Lung (tissue), 12 donors: Measurements from ENCODE around the gene IPO7. TPM values are rescaled to one million over a fixed set of nuclear protein-coding genes. Genes with fewer than 3 reads are reported as not detected.
A peak's percentile ranks its signal among the peaks of the same experiment; 100 is the strongest.

Source experiments
- ATAC-seq: fragments of 200-7000 bp; cut with Tn5 transposase; one replicate; pipeline ENCODE4 v1.9.1; 2020; ENCODE audit warnings: moderate number of reproducible peaks; ENCODE audit not compliant: insufficient read depth, low FRiP score
- DNase-seq, 3 donors: peaks; one replicate each; pipeline ENCODE4 v3.0.0-alpha.2; 2013 to 2017
- H3K27ac ChIP-seq, 2 donors: one replicate each; pipeline ENCODE4 v1.5.1; 2013; ENCODE audit warnings: mild to moderate bottlenecking in 2 of 2, moderate library complexity in 2 of 2, control low read depth in 1 of 2, inconsistent platforms in 1 of 2, low read depth in 1 of 2, low read length in 1 of 2
- H3K27me3 ChIP-seq, 3 donors: one replicate each; pipeline ENCODE4 v1.5.1; 2013; ENCODE audit warnings: low read length in 2 of 3; ENCODE audit not compliant: control insufficient read depth in 3 of 3, insufficient read depth in 3 of 3
- H3K36me3 ChIP-seq, 4 donors: one replicate each; pipeline ENCODE4 v1.5.1; 2013; ENCODE audit warnings: low read length in 4 of 4, mild to moderate bottlenecking in 1 of 4, moderate library complexity in 1 of 4; ENCODE audit not compliant: control insufficient read depth in 4 of 4, insufficient read depth in 4 of 4
- H3K4me1 ChIP-seq, 5 donors: one replicate each; pipeline ENCODE4 v1.5.1; 2013; ENCODE audit warnings: low read length in 5 of 5, mild to moderate bottlenecking in 2 of 5, moderate library complexity in 1 of 5; ENCODE audit not compliant: control insufficient read depth in 5 of 5, insufficient read depth in 5 of 5
- H3K4me3 ChIP-seq: one replicate; pipeline ENCODE4 v1.5.1; 2013; ENCODE audit warnings: mild to moderate bottlenecking, control low read depth, moderate library complexity
- H3K9ac ChIP-seq, 2 donors: one replicate each; pipeline ENCODE4 v1.5.1; 2013; ENCODE audit warnings: low read length in 2 of 2, control low read depth in 1 of 2; ENCODE audit not compliant: insufficient read depth in 1 of 2
- H3K9me3 ChIP-seq, 4 donors: one replicate each; pipeline ENCODE4 v1.5.1; 2013; ENCODE audit warnings: low read length in 3 of 4, mild to moderate bottlenecking in 1 of 4, moderate library complexity in 1 of 4; ENCODE audit not compliant: control insufficient read depth in 4 of 4, insufficient read depth in 3 of 4
- CTCF ChIP-seq: IDR thresholded peaks from 2 replicates; pipeline ENCODE4 v1.5.1; 2012; ENCODE audit warnings: mild to moderate bottlenecking; ENCODE audit errors: control extremely low read depth, extremely low read depth
- WGBS, 2 donors: extraction: QIAGEN DNeasy Blood & Tissue Kit; methylation state at CpG; one replicate each; pipeline ENCODE4 v1.1.7; 2013; 5-methylcytosine and 5-hydroxymethylcytosine counted together
- polyA plus RNA-seq, 2 donors: library from polyadenylated mRNA; stranded (reverse); fragments of 200-250 nt; gene quantifications; one replicate each; pipeline ENCODE4 v1.2.1, GENCODE V29; 2013
- total RNA-seq, 2 donors: library from RNA; depleted of rRNA in 1 of 2; stranded (reverse); fragments of >200 nt in 1 of 2; gene quantifications; one replicate each; pipeline ENCODE4 v1.2.1, GENCODE V29; 2014 to 2021
- donor health status: control.
- donor health status: control.
- donor health status: Bipolar disorder and iron deficiency.
- donor health status: healthy.
- donor health status: DM: yes; HTN: yes; CAD: no.

Gene IPO7
- total and polyA plus RNA-seq, 4 donors, result 36.5 to 104 (median 66.4) TPM

GRCh38 chr11:9377036-9377435, 7.4 kb upstream of the IPO7 start:
- DNase-seq (no peak), ATAC-seq (no peak)
- Histone ChIP-seq H3K27ac (no peak overlapping the region), H3K9ac (no peak overlapping the region), H3K9me3 (no peaks in the 10 kb centered on the region), H3K27me3 (no peaks in the 10 kb centered on the region), H3K4me3 (no peak overlapping the region), H3K36me3 (no peaks in the 10 kb centered on the region), H3K4me1 (no peaks in the 10 kb centered on the region)
- TF ChIP-seq CTCF, result no peak
- 85 to 91% methylated on average over 1 of the region's 1 CpG for WGBS, 2 donors

DNA sequence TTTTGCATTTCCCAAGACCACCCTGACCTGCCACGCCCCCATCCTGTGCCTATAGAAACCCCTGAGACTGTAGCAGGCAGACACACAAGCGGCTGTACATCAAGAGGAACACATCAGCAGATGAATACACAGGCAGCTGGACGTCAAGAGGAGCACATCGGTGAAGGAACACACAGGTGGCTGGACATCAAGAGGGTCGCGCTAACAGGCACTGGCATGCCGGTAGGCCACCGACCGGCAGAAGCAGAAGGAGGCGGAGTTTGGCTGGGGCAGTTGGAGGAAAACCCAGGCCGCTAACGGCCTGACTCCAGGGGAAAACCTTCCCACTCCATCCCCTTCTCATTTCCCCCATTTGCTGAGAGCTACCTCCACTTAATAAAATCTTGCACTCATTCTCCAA, 5.4 kb upstream of the IPO7 start:
- WGBS, 2 donors, result 88 to 94% methylated on average over 12 of the region's 12 CpGs
- no peak overlapping the region for H3K9ac ChIP-seq
- H3K27me3 ChIP-seq, result no peaks in the 10 kb centered on the region
- H3K27ac ChIP-seq, result no peak overlapping the region
- H3K9me3 ChIP-seq, result no peaks in the 10 kb centered on the region
- ATAC-seq (no peak), DNase-seq (no peak)
- no peaks in the 10 kb centered on the region for H3K4me1 ChIP-seq
- H3K4me3 ChIP-seq, result no peak overlapping the region
- TF ChIP-seq CTCF, result no peak
- H3K36me3 ChIP-seq, result no peaks in the 10 kb centered on the region

DNA sequence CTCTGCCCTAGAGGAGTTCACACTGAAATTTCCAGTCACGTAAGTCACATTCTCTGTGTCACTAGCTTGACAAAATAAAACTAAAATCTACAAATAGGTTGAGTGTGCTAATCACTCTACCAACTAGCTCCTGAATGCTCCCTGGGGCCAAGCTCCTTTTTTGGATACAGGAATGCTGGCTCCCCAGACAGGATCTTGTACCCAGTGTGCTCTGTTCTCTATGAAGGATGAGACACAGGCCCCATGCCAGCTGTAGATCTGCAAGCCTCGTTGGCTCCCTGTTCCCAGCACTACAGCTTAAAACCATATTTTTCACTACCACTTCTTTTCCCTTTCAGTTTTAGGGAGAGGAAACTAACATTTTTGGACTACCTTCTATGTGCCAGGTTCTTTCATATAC, 3.7 kb upstream of the IPO7 start:
- Histone ChIP-seq H3K4me3 (no peak overlapping the region), H3K27ac (peak overlapping the region in 1 of 2 donors; percentile 62), H3K4me1 (peaks cover 0 to 6% (median 0%) of the 10 kb centered on the region in 5 donors), H3K9ac (no peak overlapping the region), H3K36me3 (no peaks in the 10 kb centered on the region), H3K9me3 (no peaks in the 10 kb centered on the region), H3K27me3 (no peaks in the 10 kb centered on the region)
- ATAC-seq, result no peak
- no peak for DNase-seq
- no peak for TF ChIP-seq CTCF
- 69 to 79% methylated on average over 2 of the region's 2 CpGs for WGBS, 2 donors

- Histone ChIP-seq H3K27me3 (no peaks in the 10 kb centered on the region), H3K4me1 (peaks cover 0 to 18% (median 0%) of the 10 kb centered on the region in 5 donors), H3K36me3 (peaks cover 0 to 2% (median 0%) of the 10 kb centered on the region in 4 donors), H3K9me3 (no peaks in the 10 kb centered on the region), H3K4me3 (peak overlapping the region; percentile 95), H3K9ac (peak overlapping the region; percentile 72 to 74), H3K27ac (peak overlapping the region; percentile 98 to 99)
- no peak for TF ChIP-seq CTCF
- peak; percentile 20 for ATAC-seq
- WGBS, 2 donors, result 11 to 14% methylated on average over 10 of the region's 10 CpGs
- no peak for DNase-seq
Measured at GRCh38 chr11:9385327-9385899, 961 bp downstream of the IPO7 start.
